Iris pigment epithelial cell (primary cell): ENCODE results near the gene RNF38.
"Not testable (repeated sequence)": the region's sequence is repeated elsewhere in the genome, so short reads cannot be mapped to it uniquely, and the experiment has no call there.

Experiments
- DNase-seq: peaks from one replicate; pipeline ENCODE4 v3.0.0-alpha.2; 2011; ENCODE audit warnings: low read depth

The RNF38 gene

DNA sequence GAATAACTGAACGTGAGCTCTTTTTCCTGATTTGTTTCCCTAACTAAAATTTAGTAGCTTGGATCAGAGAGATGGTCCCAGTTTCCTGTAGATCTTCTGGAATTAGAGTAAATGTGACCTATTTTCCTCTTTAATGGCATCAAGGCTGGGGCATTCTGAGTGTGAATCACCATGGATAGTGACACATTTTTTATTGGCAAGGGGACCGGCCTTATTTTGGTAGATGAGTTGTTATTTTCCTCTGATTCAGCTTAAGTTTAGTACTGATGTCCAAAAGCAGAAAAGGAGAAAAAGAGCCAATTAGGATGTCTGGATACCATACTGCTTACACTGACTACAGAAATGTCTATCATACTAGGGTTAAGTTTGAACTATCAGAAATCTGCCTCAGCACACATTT is 68.1 kb downstream of the RNF38 start:
- DNase-seq, result no peak

DNA sequence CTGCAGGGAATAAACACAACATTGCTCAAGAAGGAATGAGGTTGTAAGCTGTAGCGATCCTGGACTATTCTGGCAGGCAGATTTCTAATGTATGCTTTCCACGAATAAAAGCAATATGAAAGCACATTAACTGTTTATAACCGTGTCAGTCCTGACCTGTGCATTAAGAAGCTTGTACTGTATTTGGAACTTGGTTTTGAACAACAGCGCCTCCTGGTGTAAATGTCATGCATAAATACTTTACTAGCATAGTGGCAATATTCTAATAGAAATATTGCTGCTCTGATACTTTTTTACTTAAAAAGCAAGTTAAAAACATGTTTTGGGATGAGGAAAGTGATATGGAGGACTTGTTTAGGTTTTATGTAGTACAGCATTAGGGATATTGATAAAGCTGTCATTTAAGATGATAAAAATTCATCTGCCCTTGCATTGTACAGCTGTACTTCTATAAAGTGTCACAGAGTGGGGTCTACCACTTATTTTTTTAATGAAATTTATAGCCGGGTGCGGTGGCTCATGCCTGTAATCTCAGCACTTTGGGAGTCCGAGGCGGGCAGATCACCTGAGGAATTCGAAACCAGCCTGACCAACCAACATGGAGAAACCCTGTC is 71.2 kb downstream of the RNF38 start:
- DNase-seq, result peak; percentile 75

DNA sequence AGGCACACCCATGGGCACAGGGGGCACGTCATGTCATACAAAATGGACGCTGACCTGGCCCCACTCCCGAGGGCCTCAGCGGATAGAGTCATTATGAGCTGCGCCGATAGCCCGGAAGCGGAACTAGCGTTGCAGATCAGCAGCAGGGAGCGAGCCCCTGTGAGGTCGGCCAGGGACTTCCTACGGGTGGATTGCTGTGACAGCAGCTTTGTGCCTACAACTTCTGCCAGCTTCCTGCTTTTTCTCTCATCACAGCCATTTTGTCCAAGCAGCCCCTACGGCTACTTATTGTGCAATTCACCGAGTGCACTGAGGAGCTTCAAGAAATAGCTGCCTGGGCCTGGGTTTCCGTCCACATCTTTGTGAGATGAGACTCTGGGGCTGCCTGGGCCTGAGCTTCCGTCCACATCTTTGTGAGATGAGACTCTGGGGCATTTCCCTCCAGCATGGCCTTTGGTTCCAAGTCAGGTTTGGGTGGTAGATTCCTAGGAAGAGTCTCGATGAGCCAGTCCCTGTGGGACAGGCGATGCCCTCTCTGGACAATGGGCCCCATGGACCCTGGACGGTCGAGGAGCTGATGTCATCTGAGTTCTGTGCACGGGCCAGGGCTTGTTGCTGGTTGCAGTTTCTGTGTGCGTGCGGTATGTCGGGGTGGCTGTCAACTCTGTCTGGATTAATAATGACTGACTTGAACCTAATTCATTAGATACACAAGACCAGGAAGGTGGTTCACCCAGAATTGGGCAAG is 74.8 kb downstream of the RNF38 start:
- no peak for DNase-seq

DNA sequence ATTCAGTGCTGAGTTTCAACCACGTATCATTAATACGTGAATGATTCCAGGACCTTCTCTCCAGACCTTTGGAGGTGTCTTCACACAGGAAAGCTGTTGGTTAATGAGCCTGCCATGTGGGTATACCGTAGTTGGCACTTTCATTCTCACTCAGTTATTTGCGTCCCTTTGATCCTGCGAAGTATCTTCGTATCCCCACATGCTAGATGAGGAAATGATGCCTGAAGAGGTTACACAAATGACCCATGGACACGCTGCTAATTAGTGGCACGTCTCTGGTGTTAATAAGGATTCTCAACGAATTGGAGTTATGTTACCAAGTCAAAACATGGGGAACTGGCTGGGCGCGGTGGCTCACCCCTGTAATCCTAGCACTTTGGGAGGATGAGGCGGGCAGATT is 76.1 kb downstream of the RNF38 start:
- no peak for DNase-seq

DNA sequence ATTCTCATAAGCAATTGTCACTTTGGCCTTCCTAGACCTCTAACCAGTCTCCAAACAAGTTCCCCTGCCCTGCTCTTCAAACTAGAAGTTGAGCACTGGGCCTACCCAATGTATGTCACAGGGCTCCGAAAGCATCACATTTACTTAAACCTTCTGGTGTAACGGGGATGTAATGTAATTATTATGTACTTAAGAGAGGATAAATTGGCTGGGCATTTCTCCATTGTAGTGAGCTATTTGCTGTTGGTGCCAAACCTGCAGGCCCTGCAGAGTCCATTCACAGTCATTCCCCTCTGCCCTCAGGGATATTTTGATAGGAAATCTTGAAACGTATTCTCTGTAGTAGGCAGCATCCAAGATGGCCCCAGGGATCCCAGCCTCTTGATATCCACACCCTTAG is 77.6 kb downstream of the RNF38 start:
- DNase-seq, result no peak

DNA sequence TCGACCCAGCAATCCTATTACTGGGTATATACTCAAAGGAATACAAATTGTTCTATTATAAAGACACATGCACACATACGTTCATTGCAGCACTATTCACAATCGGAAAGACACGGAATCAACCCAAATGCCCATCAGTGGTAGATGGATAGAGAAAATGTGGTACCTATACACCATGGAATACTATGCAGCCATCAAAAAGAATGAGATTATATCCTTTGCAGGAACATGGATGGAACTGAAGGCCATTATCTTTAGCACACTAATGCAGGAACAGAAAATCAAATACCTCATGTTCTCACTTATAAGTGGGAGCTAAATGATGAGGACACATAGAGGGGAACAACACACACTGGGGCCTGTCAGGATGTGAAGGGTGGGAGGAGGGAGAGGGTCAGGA is 78.2 kb downstream of the RNF38 start:
- DNase-seq, result not testable (repeated sequence)

DNA sequence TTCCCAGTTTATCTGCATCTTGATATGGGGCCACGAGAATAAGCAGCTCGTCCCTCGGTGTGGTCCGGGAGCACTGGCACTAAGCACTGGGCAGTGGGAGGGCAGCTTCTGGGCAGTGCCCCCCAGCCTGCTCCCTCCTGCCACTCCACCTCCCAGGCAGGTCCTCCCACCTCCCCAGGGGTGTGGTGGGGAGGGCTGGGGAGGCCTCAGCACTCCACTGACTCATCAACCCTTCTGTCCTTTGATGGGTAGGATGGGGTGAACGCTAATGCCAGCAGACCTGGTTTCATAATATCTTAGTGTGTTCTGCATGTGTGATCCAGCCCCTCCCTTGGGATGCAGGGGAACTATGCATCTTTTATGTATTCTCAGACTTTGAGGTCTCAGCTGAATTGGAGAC is 79.6 kb downstream of the RNF38 start:
- no peak for DNase-seq

DNA sequence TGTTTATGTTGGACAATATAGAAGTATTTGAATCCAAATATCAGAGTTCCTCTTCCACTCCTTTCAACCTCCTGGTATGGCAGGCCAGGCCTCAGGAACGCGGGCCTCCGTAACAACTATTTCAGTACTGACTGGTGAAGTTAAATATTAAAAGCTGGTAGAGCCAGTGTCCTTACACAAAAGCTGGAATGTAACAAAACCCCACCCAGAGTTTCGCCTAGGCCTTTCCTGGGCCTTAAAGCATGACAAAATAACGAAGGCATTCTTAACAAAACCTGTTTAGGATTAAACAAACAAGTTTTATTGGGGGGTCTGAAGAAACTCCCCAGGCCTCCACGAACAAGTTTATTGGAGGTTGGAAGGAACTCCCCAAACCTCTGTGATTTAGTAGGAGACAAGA is 80.3 kb downstream of the RNF38 start:
- no peak for DNase-seq

DNA sequence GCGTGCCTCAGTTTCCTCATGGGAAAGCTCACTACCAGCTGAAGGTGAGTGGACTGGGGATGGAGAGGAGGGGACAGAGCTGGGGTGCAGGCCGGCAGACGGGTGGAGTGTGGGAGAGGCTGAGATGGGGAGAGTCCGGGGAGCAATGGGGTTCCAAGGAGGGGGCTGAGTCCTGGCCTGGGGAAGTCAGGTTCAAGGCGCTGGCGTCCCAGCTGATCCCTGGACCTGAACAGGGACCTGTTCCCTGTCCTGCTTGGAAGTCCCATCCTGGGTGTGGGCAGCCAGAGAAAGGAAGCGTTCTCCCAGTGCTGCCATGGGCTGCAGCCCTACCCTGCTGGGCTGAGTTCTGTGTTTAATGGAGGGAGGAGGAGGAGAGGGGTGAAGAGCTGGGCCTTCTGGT is 80.9 kb downstream of the RNF38 start:
- DNase-seq, result no peak

DNA sequence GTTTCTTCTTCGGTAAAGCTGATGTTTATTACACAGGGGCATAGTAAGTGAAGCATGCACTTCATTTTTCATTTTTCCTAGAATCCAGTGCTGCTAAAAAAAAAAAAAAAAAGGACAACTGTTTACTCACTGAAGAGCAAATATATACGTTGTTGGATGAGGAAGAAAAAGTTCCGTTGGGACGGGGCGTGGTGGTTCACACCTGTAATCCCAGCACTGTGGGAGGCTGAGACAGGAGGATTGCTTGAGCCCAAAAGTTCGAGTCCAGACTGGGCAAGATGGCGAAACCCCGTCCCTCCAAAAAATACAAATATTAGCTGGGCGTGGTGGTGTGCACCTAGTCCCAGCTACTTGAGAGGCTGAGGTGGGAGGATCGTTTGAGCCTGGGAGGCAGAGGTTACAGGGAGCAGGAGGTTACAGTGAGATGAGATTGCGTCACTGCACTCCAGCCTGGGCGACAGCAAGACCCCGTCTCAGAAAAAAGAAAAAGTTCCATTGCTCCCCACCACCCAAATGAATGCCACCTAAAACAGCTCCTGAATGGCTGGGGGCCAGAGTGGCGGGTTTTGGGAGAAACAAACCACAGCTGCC is 81.8 kb downstream of the RNF38 start:
- no peak for DNase-seq

DNA sequence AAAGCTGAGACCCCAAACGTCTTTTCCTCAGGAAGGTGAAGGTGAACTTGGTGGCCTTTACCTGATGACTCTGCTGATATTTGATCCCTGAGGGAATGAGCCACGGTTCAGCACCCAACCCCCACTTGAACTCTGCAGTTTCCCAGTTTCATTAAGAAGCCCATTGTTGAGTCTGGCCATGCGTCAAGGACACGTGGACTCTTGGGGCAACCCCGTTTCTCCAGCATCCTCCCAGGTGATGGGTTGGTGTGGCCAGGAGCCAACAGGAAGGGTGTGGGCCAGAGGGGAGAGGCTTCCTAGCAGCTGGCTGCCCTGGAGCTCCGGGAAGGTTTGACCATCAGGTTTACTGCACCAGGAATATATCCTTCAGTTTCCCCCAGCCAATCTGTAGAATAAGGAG is 82.3 kb downstream of the RNF38 start:
- no peak for DNase-seq

DNA sequence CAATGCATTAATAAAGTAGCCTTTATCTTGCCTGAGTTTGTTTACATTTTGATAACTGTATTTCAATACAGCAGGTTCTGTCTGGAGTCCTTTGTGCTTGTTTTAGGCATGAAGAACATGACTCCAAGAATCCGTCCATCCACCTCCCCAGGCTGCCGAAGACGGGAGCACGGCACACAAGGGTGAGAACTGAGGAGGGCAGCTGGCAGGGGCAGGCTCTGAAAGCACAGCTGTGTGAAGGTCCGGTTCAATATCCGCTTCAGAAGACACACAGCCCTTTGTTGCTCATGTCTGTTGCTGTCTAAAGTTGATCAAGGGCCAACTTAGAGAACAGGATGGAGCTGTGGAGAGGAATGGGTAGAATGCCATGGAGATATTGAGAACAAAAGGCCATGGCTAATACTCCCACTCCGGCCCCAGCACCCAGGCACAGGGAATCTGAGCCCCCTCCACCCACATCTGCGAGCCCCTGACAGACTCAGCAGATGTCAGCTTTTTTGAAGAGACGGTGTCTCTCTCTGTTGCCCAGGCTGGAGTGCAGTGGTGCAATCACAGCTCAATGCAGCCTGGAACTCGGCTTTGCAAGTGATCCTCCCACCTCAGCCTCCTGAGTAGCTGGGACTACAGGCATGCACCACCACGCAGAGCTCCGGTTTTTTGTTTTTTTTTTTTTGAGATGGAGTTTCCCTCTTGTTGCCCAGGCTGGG is 83.3 kb downstream of the RNF38 start:
- no peak for DNase-seq

DNA sequence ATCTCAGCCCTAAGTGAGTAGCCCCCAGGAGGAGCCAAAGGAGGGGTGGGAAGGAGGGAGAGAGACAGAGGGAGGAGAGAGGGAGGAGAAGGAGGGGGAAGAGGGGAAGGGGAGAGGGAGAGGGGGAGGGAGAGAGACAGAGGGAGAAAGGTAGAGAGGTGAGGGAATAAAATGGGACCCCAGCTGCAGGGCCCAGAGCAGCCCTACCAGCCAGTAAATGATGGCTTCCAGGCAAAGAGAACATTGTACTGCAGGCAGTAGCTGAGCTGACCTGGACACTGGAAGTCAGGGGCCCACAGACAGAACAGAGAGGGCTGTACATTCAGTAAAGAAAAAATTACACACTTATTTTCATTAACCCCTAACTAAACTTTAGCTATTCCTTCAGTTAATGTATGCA is 84.0 kb downstream of the RNF38 start:
- no peak for DNase-seq

DNA sequence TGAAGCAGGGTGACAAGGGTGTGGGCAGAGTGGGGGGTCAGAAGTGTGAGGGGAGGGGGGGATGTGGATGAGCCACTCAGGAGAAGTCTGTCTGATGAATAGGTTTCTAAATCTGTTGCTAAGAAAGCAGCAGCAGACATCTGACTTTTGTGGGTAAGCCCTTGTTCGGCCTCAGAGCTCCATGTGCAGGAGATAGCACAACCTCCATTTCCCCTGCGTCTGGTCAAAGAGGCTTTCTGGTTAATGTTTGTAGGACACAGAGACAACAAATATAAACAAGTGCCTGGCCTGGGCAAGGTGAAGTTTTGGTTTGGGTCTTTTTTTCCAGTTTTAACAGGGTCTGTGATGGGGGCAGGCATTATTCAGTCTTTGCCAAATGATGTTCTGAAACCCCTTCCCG is 84.8 kb downstream of the RNF38 start:
- no peak for DNase-seq

DNA sequence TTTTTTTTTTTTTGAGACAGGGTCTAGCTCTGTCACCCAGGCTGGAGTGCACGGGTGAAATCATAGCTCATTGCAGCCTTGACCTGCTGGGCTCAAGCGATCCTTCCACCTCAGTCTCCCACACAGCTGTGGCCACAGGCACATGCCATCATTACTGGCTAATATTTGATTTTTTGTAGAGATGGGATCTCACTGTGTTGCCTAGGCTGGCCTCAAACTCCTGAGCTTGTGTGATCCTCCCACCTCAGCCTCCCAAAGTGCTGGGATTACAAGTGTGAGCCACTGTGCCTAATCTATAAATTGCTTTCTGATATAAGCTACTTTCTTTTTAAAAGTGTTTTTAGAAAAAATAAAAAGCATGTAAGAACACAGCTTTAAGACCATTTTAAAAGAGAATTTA is 85.3 kb downstream of the RNF38 start:
- no peak for DNase-seq

DNA sequence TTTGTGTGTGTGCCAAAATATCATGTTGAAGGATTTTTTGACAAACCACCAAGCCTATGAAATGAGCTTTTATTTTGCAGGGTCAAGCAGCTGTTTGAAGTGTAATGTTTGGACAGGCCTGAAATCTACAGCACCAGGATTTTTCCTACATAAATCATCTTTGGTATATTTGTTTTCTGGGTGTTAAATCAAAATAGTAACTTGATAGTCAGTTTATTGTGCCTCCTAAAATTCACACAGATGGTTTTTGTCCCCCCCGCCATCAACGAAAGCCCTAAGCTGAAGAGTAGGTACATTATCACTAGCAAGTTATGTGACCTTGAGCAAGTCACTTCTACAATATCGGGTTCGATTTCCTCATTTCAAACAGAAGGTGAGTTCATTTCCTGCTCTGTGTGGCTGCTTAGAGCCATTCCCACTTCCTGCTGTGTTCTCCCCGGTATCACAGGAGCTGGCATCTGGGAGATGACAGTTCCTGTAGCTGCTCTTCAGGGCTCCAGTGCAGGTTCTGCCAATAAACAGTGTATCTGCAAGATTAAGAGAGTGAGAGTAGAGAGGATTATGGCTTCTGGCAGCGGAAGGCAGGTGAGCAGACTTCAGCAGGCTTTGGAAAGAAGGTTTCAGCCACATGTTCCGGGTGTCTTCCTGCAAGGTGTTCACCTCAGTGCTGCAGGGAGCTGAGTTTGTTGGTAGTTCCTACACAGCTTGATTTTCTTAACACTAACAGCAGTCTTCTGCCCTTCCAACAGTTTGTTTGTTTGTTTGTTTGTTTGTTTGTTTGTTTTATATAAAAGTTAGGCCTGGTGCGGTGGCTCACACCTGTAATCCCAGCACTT is 93.4 kb downstream of the RNF38 start:
- DNase-seq, result peak; percentile 17

DNA sequence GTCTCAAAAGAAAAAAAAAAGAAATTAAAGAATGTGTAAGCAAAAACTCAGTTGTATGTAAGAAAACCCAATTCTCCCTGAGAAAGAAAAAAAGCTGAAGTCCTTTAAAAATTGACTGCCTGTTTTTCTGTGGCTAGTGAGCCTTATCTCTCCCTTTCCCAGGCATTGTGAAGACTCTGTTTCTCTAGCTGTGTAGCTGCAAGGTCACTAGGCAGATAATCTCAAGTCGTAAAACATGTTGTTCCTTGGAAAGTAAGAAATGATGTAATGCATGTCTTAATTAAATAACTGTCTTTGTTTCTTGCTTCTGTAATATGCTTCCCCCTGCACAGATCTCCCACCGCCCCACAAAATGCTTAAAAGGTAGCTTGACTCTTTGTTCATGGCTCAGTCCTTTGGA is 95.7 kb downstream of the RNF38 start:
- not testable (repeated sequence) for DNase-seq

DNA sequence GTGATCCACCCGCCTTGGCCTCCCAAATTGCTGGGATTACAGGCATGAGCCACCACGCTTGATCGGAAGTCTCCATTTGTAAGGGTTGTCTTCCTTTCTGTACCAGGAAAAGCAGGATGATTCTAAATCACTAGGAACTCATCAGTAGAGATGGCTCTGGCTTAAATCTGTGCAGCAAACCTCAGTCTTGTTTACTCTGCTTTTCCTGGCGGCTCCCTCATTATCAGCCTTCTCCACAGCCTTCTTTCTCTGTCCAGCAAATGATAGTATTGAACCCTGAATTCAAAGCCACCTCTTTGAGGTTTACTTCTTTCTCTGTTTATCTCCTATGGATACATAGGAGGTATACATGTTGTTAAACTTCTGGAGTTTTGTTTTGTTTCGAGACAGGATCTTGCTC is 98.8 kb downstream of the RNF38 start:
- no peak for DNase-seq

DNA sequence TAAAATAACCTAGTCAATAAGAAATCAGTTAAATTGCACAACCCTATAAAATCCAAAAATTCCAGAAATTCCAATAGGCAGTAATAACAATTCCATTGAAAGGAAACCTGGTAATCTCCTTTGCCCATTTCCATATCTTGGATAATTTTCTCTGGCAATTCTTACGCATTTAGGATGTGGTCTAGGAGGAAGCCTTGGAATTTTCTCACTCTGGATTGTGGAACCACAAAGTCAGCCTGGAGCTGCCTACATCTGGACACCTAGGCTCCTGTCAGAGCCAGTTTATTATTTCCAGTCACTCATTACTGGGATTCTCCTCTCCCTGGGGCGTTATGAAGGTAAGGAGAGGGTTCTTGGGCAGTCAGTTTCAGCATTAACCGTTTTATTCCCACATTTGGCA is 101.5 kb downstream of the RNF38 start:
- peak; percentile 12 for DNase-seq

DNA sequence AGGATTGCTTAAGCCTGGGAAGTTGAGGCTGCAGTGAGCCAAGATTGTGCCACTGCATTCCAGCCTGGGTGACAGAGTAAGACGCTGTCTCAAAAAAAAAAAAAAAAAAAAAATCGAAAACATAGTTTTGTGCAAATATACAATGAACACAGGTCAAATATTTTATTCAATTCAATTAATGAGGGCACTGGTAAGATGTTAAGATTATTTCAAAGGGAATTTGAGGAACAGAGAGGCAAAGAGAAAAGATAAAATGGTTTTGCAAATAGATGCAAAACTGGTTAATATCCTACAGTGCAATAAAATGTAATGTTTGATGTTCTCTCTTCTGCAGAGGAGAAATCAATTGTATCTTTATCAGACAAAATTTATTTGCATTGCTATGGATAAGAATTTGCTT is 102.3 kb downstream of the RNF38 start:
- DNase-seq, result no peak

DNA sequence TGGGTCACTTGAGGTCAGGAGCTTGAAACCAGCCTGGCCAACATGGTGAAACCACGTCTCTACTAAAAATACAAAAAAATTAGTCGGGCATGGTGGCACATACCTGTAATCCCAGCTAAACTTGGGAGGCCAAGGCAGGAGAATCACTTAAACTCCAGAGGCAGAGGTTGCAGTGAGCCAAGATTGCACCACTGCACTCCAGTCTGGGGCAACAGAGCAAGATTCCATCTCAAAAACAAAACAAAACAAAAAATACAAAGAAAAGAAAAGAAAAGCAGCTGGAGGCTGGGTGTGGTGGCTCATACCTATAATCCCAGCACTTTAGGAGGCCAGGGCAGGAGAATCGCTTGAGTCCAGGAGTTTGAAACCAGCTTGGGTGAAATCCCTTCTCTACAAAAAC is 105.1 kb downstream of the RNF38 start:
- not testable (repeated sequence) for DNase-seq

DNA sequence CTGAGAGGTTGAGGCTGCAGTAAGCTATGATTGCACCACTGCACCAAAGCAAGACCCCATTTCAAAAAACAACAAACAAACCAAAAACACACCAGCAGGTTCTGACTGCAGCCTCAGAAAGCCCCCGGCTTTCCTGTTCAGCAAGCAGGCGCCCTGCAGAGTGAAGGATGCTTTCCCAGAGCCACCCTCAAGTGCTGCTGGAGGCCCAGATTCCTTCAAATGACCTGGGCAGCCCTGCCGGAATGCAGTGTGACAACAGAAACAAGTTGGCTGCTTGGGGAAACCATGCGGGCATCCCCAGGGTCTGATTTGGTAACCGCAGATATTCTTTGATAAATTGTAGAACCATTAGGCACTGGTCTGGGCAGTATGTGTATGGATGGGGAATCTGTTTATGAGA is 106.2 kb downstream of the RNF38 start:
- no peak for DNase-seq
